Natural killer cell (primary cell): Measurements from ENCODE around the gene DHRS13. TPM values are rescaled to one million over a fixed set of nuclear protein-coding genes. Genes with fewer than 3 reads are reported as not detected.
A peak's percentile ranks its signal among the peaks of the same experiment; 100 is the strongest.

Experiments
- ATAC-seq, 3 donors: fragments of 150-1000 bp in 2 of 3; fragments of 200-7000 bp in 1 of 3; cut with Tn5 transposase; 1 replicate in 1 of 3; 2 replicates in 2 of 3; pipeline ENCODE4 v1.10.0; 2021; ENCODE audit warnings: mild to moderate bottlenecking in 2 of 3, moderate library complexity in 2 of 3
- DNase-seq, 2 donors: peaks; one replicate each; pipeline versions ENCODE4 v3.0.0 to v3.0.0-alpha.2; 2013 to 2021; ENCODE audit warnings: mixed read lengths in 1 of 2
- H3K27ac ChIP-seq: one replicate; pipeline ENCODE4 v1.5.1; 2013; ENCODE audit warnings: mild to moderate bottlenecking, low read length
- H3K27me3 ChIP-seq: one replicate; pipeline ENCODE4 v1.6.1; 2013; ENCODE audit warnings: low read length; ENCODE audit not compliant: control insufficient read depth, insufficient read depth
- H3K36me3 ChIP-seq: one replicate; pipeline ENCODE4 v1.6.1; 2013; ENCODE audit warnings: low read length; ENCODE audit not compliant: control insufficient read depth, insufficient read depth
- H3K4me1 ChIP-seq: one replicate; pipeline ENCODE4 v1.6.1; 2013; ENCODE audit warnings: low read length; ENCODE audit not compliant: control insufficient read depth, insufficient read depth
- H3K4me3 ChIP-seq: one replicate; pipeline ENCODE4 v1.5.1; 2013; ENCODE audit warnings: low read length
- H3K9me3 ChIP-seq: one replicate; pipeline ENCODE4 v1.6.1; 2013; ENCODE audit warnings: low read length; ENCODE audit not compliant: control insufficient read depth, insufficient read depth
- H3K27ac Mint-ChIP-seq, 2 donors: one replicate each; pipeline ENCODE4 v1.8.0; 2022; ENCODE audit warnings: mild to moderate bottlenecking in 2 of 2, mixed read lengths in 2 of 2, moderate library complexity in 1 of 2
- H3K27me3 Mint-ChIP-seq, 2 donors: one replicate each; pipeline ENCODE4 v1.8.0; 2022; ENCODE audit warnings: low read depth in 2 of 2, mixed read lengths in 2 of 2
- H3K36me3 Mint-ChIP-seq: one replicate; pipeline ENCODE4 v1.8.0; 2022; ENCODE audit warnings: mixed read lengths
- H3K4me1 Mint-ChIP-seq, 2 donors: one replicate each; pipeline ENCODE4 v1.8.0; 2022; ENCODE audit warnings: mixed read lengths in 2 of 2
- H3K4me3 Mint-ChIP-seq: one replicate; pipeline ENCODE4 v1.8.0; 2022; ENCODE audit warnings: mild to moderate bottlenecking, moderate library complexity, mixed read lengths
- H3K9me3 Mint-ChIP-seq, 2 donors: one replicate each; pipeline ENCODE4 v1.8.0; 2022; ENCODE audit warnings: mixed read lengths in 2 of 2
- WGBS: methylation state at CpG from one replicate; pipeline ENCODE4 v1.1.7; 2013; ENCODE audit warnings: missing lambda C conversion rate; ENCODE audit not compliant: insufficient coverage; 5-methylcytosine and 5-hydroxymethylcytosine counted together
- intact Hi-C: fragments of 100-400 bp; cut with micrococcal nuclease; formaldehyde crosslinking; loops from one replicate; pipeline ENCODE4 v1.14.2; 2022
- total RNA-seq, 4 donors: library from RNA; stranded (reverse); fragments of 120-200 nt in 1 of 4; gene quantifications; one replicate each; pipeline versions ENCODE4 v1.2.3 to v1.2.4, GENCODE V29; 2013 to 2022
- TF ChIP-seq, protein P1 (sequence below): fragments of 200-600 bp; IDR thresholded peaks from one replicate; pipeline ENCODE4 v1.8.0; 2022; ENCODE audit warnings: antibody characterized with exemption

Gene DHRS13
- total RNA-seq, 3 donors from 2014 or later (not counting 1 experiment from before 2014, with no cell fraction given), result 22.5 to 27.3 (median 23.2) TPM

- intact Hi-C loops, result no loop called here
- H3K27me3 ChIP-seq, result no peaks in the 10 kb centered on the region
- H3K4me1 Mint-ChIP-seq, result peaks cover 14% of the 10 kb centered on the region in 2 donors
Observed at GRCh38 chr17:28855336-28855679, 47.6 kb downstream of the DHRS13 start.

DNA sequence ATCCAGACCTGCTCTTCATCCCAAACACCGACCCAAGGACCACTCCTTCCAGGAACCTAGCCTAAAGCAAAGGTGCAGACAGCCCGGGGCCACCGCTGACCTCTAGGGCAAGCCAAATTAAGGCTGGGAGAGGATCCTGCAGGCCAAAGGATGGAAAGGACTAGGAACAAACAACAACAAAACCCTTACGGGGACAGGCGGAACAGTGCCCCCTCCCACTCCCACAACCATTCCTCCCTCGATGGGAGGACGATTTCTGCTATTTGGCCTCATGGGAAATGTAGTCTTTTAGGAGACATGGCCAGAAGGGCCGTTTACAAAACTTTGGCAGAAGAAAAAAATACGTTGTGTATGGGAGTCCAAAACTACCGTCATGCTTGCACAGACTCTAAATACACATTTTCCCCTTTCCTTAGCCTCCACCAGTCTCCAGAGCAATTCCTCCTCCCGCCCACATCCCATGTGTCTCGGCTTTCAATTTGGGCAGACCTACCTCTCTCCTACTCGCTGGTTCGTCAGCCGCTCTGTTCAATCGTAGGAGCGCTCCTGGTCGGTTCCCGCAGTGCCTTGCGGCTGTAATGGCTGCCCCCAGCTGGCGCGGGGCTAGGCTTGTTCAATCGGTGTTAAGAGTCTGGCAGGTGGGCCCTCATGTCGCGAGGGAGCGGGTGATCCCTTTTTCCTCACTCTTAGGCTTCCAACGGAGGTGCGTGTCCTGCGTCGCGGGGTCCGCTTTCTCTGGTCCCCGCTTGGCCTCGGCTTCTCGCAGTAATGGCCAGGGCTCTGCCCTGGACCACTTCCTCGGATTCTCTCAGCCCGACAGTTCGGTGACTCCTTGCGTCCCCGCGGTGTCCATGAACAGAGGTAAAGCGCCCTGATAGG, 48.2 kb downstream of the DHRS13 start, which contains the start of gene ERAL1:
Gene ERAL1 (plus strand): TSS at position 560 of the 879 bp plus-strand sequence. CDS start 19 bp downstream, at position 579.
- Histone ChIP-seq H3K9me3 (no peaks in the 10 kb centered on the region), H3K27ac (peak within 1 kb of the TSS; percentile 66), H3K4me3 (peak within 1 kb of the TSS; percentile 90), H3K27me3 (no peaks in the 10 kb centered on the region), H3K4me1 (peaks cover 13% of the 10 kb centered on the region), H3K36me3 (peaks cover 18% of the 10 kb centered on the region)
- Mint-ChIP-seq H3K36me3 (no peaks in the 10 kb centered on the region), H3K9me3 (no peaks in the 10 kb centered on the region), H3K4me3 (peak within 1 kb of the TSS; percentile 98), H3K27ac (peak within 1 kb of the TSS; percentile 85 to 92), H3K4me1 (peaks cover 14% of the 10 kb centered on the region in 2 donors), H3K27me3 (no peaks in the 10 kb centered on the region)
- WGBS, result 1% methylated on average over 37 of the region's 42 CpGs
- ATAC-seq (peak; percentile 99), DNase-seq (peak; percentile 78 to 90)
- intact Hi-C loops, result loop anchor here (1.0 kb wide), 1 partner anchor 12 kb away; the partner anchor contains the start of gene FAM222B
- TF ChIP-seq, protein P1, sequence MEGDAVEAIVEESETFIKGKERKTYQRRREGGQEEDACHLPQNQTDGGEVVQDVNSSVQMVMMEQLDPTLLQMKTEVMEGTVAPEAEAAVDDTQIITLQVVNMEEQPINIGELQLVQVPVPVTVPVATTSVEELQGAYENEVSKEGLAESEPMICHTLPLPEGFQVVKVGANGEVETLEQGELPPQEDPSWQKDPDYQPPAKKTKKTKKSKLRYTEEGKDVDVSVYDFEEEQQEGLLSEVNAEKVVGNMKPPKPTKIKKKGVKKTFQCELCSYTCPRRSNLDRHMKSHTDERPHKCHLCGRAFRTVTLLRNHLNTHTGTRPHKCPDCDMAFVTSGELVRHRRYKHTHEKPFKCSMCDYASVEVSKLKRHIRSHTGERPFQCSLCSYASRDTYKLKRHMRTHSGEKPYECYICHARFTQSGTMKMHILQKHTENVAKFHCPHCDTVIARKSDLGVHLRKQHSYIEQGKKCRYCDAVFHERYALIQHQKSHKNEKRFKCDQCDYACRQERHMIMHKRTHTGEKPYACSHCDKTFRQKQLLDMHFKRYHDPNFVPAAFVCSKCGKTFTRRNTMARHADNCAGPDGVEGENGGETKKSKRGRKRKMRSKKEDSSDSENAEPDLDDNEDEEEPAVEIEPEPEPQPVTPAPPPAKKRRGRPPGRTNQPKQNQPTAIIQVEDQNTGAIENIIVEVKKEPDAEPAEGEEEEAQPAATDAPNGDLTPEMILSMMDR, result no peak

More at GRCh38 chr17:28855336-28855679, 47.6 kb downstream of the DHRS13 start:
- no peaks in the 10 kb centered on the region for H3K27me3 Mint-ChIP-seq
- peak overlapping the region; percentile 98 for H3K4me3 Mint-ChIP-seq
- Histone ChIP-seq H3K9me3 (no peaks in the 10 kb centered on the region), H3K4me1 (peaks cover 13% of the 10 kb centered on the region), H3K27ac (peak overlapping the region; percentile 66), H3K36me3 (peaks cover 22% of the 10 kb centered on the region), H3K4me3 (peak overlapping the region; percentile 90)
- 6% methylated on average over 4 of the region's 5 CpGs for WGBS
- H3K9me3 Mint-ChIP-seq, result no peaks in the 10 kb centered on the region
- ATAC-seq, result no peak
- TF ChIP-seq, protein P1, result no peak
- peak overlapping the region; percentile 85 to 92 for H3K27ac Mint-ChIP-seq
- no peak for DNase-seq
- H3K36me3 Mint-ChIP-seq, result no peaks in the 10 kb centered on the region

GRCh38 chr17:28853295-28853694, 49.6 kb downstream of the DHRS13 start:
- peaks cover 13% of the 10 kb centered on the region for H3K4me1 ChIP-seq
- Mint-ChIP-seq H3K36me3 (no peaks in the 10 kb centered on the region), H3K9me3 (no peaks in the 10 kb centered on the region), H3K4me1 (peaks cover 14% of the 10 kb centered on the region in 2 donors), H3K4me3 (peak overlapping the region; percentile 31), H3K27me3 (no peaks in the 10 kb centered on the region), H3K27ac (no peak overlapping the region)
- H3K27me3 ChIP-seq, result no peaks in the 10 kb centered on the region
- H3K4me3 ChIP-seq, result no peak overlapping the region
- H3K9me3 ChIP-seq, result no peaks in the 10 kb centered on the region
- H3K27ac ChIP-seq, result no peak overlapping the region
- DNase-seq, result no peak
- WGBS, result 93% methylated on average over 2 of the region's 2 CpGs
- TF ChIP-seq, protein P1, result no peak
- intact Hi-C loops, result no loop called here
- no peak for ATAC-seq
- H3K36me3 ChIP-seq, result peaks cover 8% of the 10 kb centered on the region
